EH (cell line): ENCODE results near the gene IMPDH1.

Source experiments
- DNase-seq: peaks from one replicate; pipeline ENCODE4 v3.0.0-alpha.2; 2015; ENCODE audit warnings: low read depth

IMPDH1 gene

GRCh38 chr7:128359939-128360338, 49.8 kb downstream of the IMPDH1 start:
- DNase-seq, result no peak

GRCh38 chr7:128359336-128359735, 50.4 kb downstream of the IMPDH1 start:
- DNase-seq, result no peak

GRCh38 chr7:128358233-128358632, 51.5 kb downstream of the IMPDH1 start:
- DNase-seq, result no peak

GRCh38 chr7:128357217-128357613, 52.6 kb downstream of the IMPDH1 start:
- DNase-seq, result no peak

GRCh38 chr7:128356546-128357216, 53.1 kb downstream of the IMPDH1 start:
- no peak for DNase-seq

- no peak for DNase-seq
Observed at GRCh38 chr7:128353610-128354009, 56.2 kb downstream of the IMPDH1 start.

GRCh38 chr7:128353189-128353588, 56.6 kb downstream of the IMPDH1 start:
- DNase-seq, result no peak

- DNase-seq, result no peak
Observed at GRCh38 chr7:128352636-128353035, 57.1 kb downstream of the IMPDH1 start.

GRCh38 chr7:128352153-128352537, 57.6 kb downstream of the IMPDH1 start:
- peak; percentile 37 for DNase-seq

GRCh38 chr7:128351296-128352152, 58.3 kb downstream of the IMPDH1 start:
- no peak for DNase-seq

- DNase-seq, result no peak
Observed at GRCh38 chr7:128350708-128351295, 59.0 kb downstream of the IMPDH1 start.

- DNase-seq, result no peak
Observed at GRCh38 chr7:128349466-128349825, 60.3 kb downstream of the IMPDH1 start.

GRCh38 chr7:128347647-128348097, 62.1 kb downstream of the IMPDH1 start:
- peak; percentile 62 for DNase-seq

- no peak for DNase-seq
Observed at GRCh38 chr7:128344431-128344774, 65.4 kb downstream of the IMPDH1 start.

GRCh38 chr7:128343554-128344430, 66.0 kb downstream of the IMPDH1 start, which contains the start of gene RBM28:
Gene RBM28, minus strand, starts transcription at chr7:128343908. Its CDS starts 115 bp downstream, at chr7:128343793.
- peak; percentile 93 for DNase-seq
